ENCODE measurements around the gene ZNF76. TPM values are rescaled to one million over a fixed set of nuclear protein-coding genes. Genes with fewer than 3 reads are reported as not detected.

The ZNF76 gene
- total and polyA plus RNA-seq, 4 donors = 10.6 to 18.4 (median 12.4) TPM

GRCh38 chr6:35267446-35267845, 7.9 kb downstream of the ZNF76 start:
- Histone ChIP-seq H3K36me3 (ENCODE audit: control insufficient read depth in 4 of 4, insufficient read depth in 3 of 4, low read depth in 1 of 4, low read length in 3 of 4) (peaks cover 0 to 2% (median 0%) of the 10 kb centered on the region in 4 donors), H3K27me3 (ENCODE audit: control insufficient read depth in 4 of 4, insufficient read depth in 4 of 4, low read length in 3 of 4) (no peaks in the 10 kb centered on the region), H3K27ac (ENCODE audit: low read depth in 1 of 2, low read length in 2 of 2) (no peak overlapping the region), H3K4me3 (ENCODE audit: low read depth in 1 of 3, low read length in 3 of 3) (no peak overlapping the region), H3K9me3 (ENCODE audit: control insufficient read depth in 4 of 4, low read length in 3 of 4) (no peaks in the 10 kb centered on the region), H3K4me1 (ENCODE audit: control insufficient read depth in 4 of 4, insufficient read depth in 4 of 4, low read length in 3 of 4) (no peaks in the 10 kb centered on the region), H3K9ac (ENCODE audit: low read depth in 1 of 2, low read length in 2 of 2) (no peak overlapping the region)
- TF ChIP-seq HNF4A (conservative IDR thresholded peaks at IDR 0.05) (no peak), MAX (IDR thresholded peaks at IDR 0.05) (no peak), EGR1 (IDR thresholded peaks at IDR 0.05; ENCODE audit: low read depth in 2 of 2) (no peak), SP1 (IDR thresholded peaks at IDR 0.05) (no peak), ATF3 (IDR thresholded peaks at IDR 0.05) (no peak), RAD21 (IDR thresholded peaks at IDR 0.05) (no peak), FOXA1 (IDR thresholded peaks at IDR 0.05) (no peak), JUND (IDR thresholded peaks at IDR 0.05) (no peak), FOXA2 (IDR thresholded peaks at IDR 0.05) (no peak), HNF4G (IDR thresholded peaks at IDR 0.05) (no peak), RXRA (IDR thresholded peaks at IDR 0.05) (no peak), NR2F2 (IDR thresholded peaks at IDR 0.05) (no peak), GABPA (IDR thresholded peaks at IDR 0.05 in 1 of 2, conservative IDR thresholded peaks at IDR 0.05 in 1 of 2) (no peak), ZBTB33 (IDR thresholded peaks at IDR 0.05) (no peak), CTCF (IDR thresholded peaks at IDR 0.05; ENCODE audit: low read depth, low read length, missing input control) (no peak), REST (IDR thresholded peaks at IDR 0.05) (no peak), TAF1 (conservative IDR thresholded peaks at IDR 0.05) (no peak), YY1 (IDR thresholded peaks at IDR 0.05) (no peak)
- 97% methylated on average over 8 of the region's 8 CpGs for WGBS
- no peak for DNase-seq (ENCODE audit: low spot score)

All from liver (tissue), 9 donors.